Stomach smooth muscle (tissue), 2 donors: ENCODE measurements around the gene RNU7-1.

Source experiments
- H3K27ac ChIP-seq: one replicate; pipeline ENCODE4 v1.7.0; 2013; ENCODE audit warnings: mild to moderate bottlenecking, low read length, inconsistent platforms
- H3K27me3 ChIP-seq, 2 donors: one replicate each; pipeline ENCODE4 v1.7.0; 2013; ENCODE audit warnings: low read length in 2 of 2; ENCODE audit not compliant: insufficient read depth in 2 of 2, control insufficient read depth in 1 of 2
- H3K36me3 ChIP-seq, 2 donors: one replicate each; pipeline ENCODE4 v1.7.0; 2013; ENCODE audit warnings: low read length in 2 of 2; ENCODE audit not compliant: control insufficient read depth in 2 of 2, insufficient read depth in 2 of 2
- H3K4me1 ChIP-seq: one replicate; pipeline ENCODE4 v1.7.0; 2013; ENCODE audit warnings: low read length; ENCODE audit not compliant: control insufficient read depth, insufficient read depth
- H3K4me3 ChIP-seq, 2 donors: one replicate each; pipeline ENCODE4 v1.7.0; 2013; ENCODE audit warnings: low read length in 2 of 2
- H3K9ac ChIP-seq, 2 donors: one replicate each; pipeline ENCODE4 v1.7.0; 2013; ENCODE audit warnings: low read length in 2 of 2, mild to moderate bottlenecking in 1 of 2
- H3K9me3 ChIP-seq, 2 donors: one replicate each; pipeline ENCODE4 v1.7.0; 2013; ENCODE audit warnings: low read length in 2 of 2; ENCODE audit not compliant: control insufficient read depth in 2 of 2
- donor health status: healthy.
- donor health status: Pancreatic carcinoma.

RNU7-1 gene

GRCh38 chr12:6909421-6910145 lies 34.0 kb upstream of the RNU7-1 start:
- H3K4me3 ChIP-seq: no peak overlapping the region
- no peak overlapping the region for H3K27ac ChIP-seq
- H3K9ac ChIP-seq: no peak overlapping the region
- H3K36me3 ChIP-seq: peaks cover 7 to 10% of the 10 kb centered on the region in 2 donors
- no peaks in the 10 kb centered on the region for H3K27me3 ChIP-seq
- no peaks in the 10 kb centered on the region for H3K9me3 ChIP-seq
- peaks cover 16% of the 10 kb centered on the region for H3K4me1 ChIP-seq

- Histone ChIP-seq H3K27ac (no peak overlapping the region), H3K27me3 (no peaks in the 10 kb centered on the region), H3K4me3 (no peak overlapping the region), H3K9ac (no peak overlapping the region), H3K9me3 (no peaks in the 10 kb centered on the region), H3K4me1 (peaks cover 24% of the 10 kb centered on the region), H3K36me3 (peaks cover 6 to 11% of the 10 kb centered on the region in 2 donors)
These were observed 31.3 kb upstream of the RNU7-1 start for GRCh38 chr12:6912164-6912935.

- H3K9me3 ChIP-seq: no peaks in the 10 kb centered on the region
- peak within 1 kb of the TSS; percentile 82 to 83 for H3K4me3 ChIP-seq
- peaks cover 10 to 17% of the 10 kb centered on the region in 2 donors for H3K36me3 ChIP-seq
- peaks cover 24% of the 10 kb centered on the region for H3K4me1 ChIP-seq
- H3K9ac ChIP-seq: peak within 1 kb of the TSS; percentile 80 to 91
- H3K27ac ChIP-seq: peak within 1 kb of the TSS; percentile 92
- H3K27me3 ChIP-seq: no peaks in the 10 kb centered on the region
These were observed 29.2 kb upstream of the RNU7-1 start, which contains the start of gene ENO2 for GRCh38 chr12:6914246-6914946. Gene ENO2 (plus strand): TSS chr12:6914580. CDS start chr12:6915833, 1,253 bp downstream.

- H3K27ac ChIP-seq: peak overlapping the region; percentile 92
- H3K36me3 ChIP-seq: peaks cover 14 to 24% of the 10 kb centered on the region in 2 donors
- H3K9ac ChIP-seq: peak overlapping the region; percentile 74 to 91
- H3K4me1 ChIP-seq: peaks cover 24% of the 10 kb centered on the region
- no peaks in the 10 kb centered on the region for H3K27me3 ChIP-seq
- H3K4me3 ChIP-seq: peak overlapping the region; percentile 82 to 83
- no peaks in the 10 kb centered on the region for H3K9me3 ChIP-seq
These were observed 28.4 kb upstream of the RNU7-1 start for GRCh38 chr12:6914947-6915788.

GRCh38 chr12:6915789-6916285 lies 27.8 kb upstream of the RNU7-1 start:
- H3K4me1 ChIP-seq: peaks cover 24% of the 10 kb centered on the region
- H3K27me3 ChIP-seq: no peaks in the 10 kb centered on the region
- H3K36me3 ChIP-seq: peaks cover 14 to 24% of the 10 kb centered on the region in 2 donors
- no peak overlapping the region for H3K9ac ChIP-seq
- H3K27ac ChIP-seq: peak overlapping the region; percentile 92
- no peaks in the 10 kb centered on the region for H3K9me3 ChIP-seq
- H3K4me3 ChIP-seq: peak overlapping the region in 1 of 2 donors; percentile 22

- Histone ChIP-seq H3K36me3 (peaks cover 19 to 27% of the 10 kb centered on the region in 2 donors), H3K4me1 (peaks cover 25% of the 10 kb centered on the region), H3K27me3 (no peaks in the 10 kb centered on the region), H3K27ac (peak overlapping the region; percentile 31), H3K9me3 (no peaks in the 10 kb centered on the region), H3K9ac (no peak overlapping the region), H3K4me3 (no peak overlapping the region)
These were observed 27.0 kb upstream of the RNU7-1 start for GRCh38 chr12:6916426-6917200.

- Histone ChIP-seq H3K4me1 (peaks cover 27% of the 10 kb centered on the region), H3K36me3 (peaks cover 24 to 36% of the 10 kb centered on the region in 2 donors), H3K9ac (no peak overlapping the region), H3K27me3 (no peaks in the 10 kb centered on the region), H3K27ac (no peak overlapping the region), H3K4me3 (no peak overlapping the region), H3K9me3 (no peaks in the 10 kb centered on the region)
These were observed 26.0 kb upstream of the RNU7-1 start for GRCh38 chr12:6917491-6918231.

- H3K9ac ChIP-seq: no peak overlapping the region
- H3K9me3 ChIP-seq: no peaks in the 10 kb centered on the region
- H3K36me3 ChIP-seq: peaks cover 24 to 43% of the 10 kb centered on the region in 2 donors
- no peak overlapping the region for H3K4me3 ChIP-seq
- no peak overlapping the region for H3K27ac ChIP-seq
- H3K27me3 ChIP-seq: no peaks in the 10 kb centered on the region
- H3K4me1 ChIP-seq: peaks cover 28% of the 10 kb centered on the region
These were observed 24.0 kb upstream of the RNU7-1 start for GRCh38 chr12:6919588-6919987.

- no peak overlapping the region for H3K4me3 ChIP-seq
- no peaks in the 10 kb centered on the region for H3K9me3 ChIP-seq
- peaks cover 22 to 40% of the 10 kb centered on the region in 2 donors for H3K36me3 ChIP-seq
- H3K27ac ChIP-seq: no peak overlapping the region
- H3K4me1 ChIP-seq: peaks cover 32% of the 10 kb centered on the region
- no peak overlapping the region for H3K9ac ChIP-seq
- H3K27me3 ChIP-seq: no peaks in the 10 kb centered on the region
These were observed 22.1 kb upstream of the RNU7-1 start for GRCh38 chr12:6921539-6921938.
